K562 (cell line): ENCODE results near the gene RHD. TPM values are rescaled to one million over a fixed set of nuclear protein-coding genes. Genes with fewer than 3 reads are reported as not detected.

Experiments
- CBFB ChIP-seq: sonication (generic); formaldehyde crosslinking; IDR thresholded peaks from 2 replicates; pipeline ENCODE4 v1.4.0; 2020; ENCODE audit warnings: mild to moderate bottlenecking, missing genetic modification reagents
- ETS2 ChIP-seq: IDR thresholded peaks from 2 replicates; pipeline ENCODE4 v1.6.1; 2016; ENCODE audit warnings: borderline replicate concordance, missing genetic modification characterization, mild to moderate bottlenecking, moderate library complexity, missing compliant biosample characterization; ENCODE audit not compliant: poor library complexity, severe bottlenecking
- KAT7 ChIP-seq: sonication (generic); formaldehyde crosslinking; IDR thresholded peaks from 2 replicates; pipeline ENCODE4 v1.8.0; 2022; ENCODE audit warnings: missing genetic modification reagents, mild to moderate bottlenecking, borderline replicate concordance
- KLF13 ChIP-seq: fragments of 450-650 bp; IDR thresholded peaks from 2 replicates; pipeline ENCODE4 v1.6.1; 2016; ENCODE audit warnings: missing genetic modification characterization, low read depth, mild to moderate bottlenecking, missing compliant biosample characterization, moderate library complexity, borderline replicate concordance
- MAFK ChIP-seq: IDR thresholded peaks from 2 replicates; pipeline ENCODE4 v1.6.1; 2011; ENCODE audit warnings: low read length, improper control_type of control experiment
- NFYB ChIP-seq: IDR thresholded peaks from 2 replicates; pipeline ENCODE4 v1.6.1; 2011; ENCODE audit warnings: mild to moderate bottlenecking, moderate library complexity; ENCODE audit not compliant: insufficient read length; ENCODE audit errors: extremely low read depth
- NRF1 ChIP-seq, 2 experiments: fragments of 450-650 bp; IDR thresholded peaks in 1 of 2; conservative IDR thresholded peaks in 1 of 2; 2 replicates each; pipeline ENCODE4 v1.6.1; 2014; ENCODE audit warnings: mild to moderate bottlenecking in 2 of 2
- NUFIP1 ChIP-seq: fragments of 450-650 bp; IDR thresholded peaks from 2 replicates; pipeline ENCODE4 v1.6.1; 2018; ENCODE audit not compliant: partially characterized antibody
- PML ChIP-seq: IDR thresholded peaks from 2 replicates; pipeline ENCODE4 v1.6.1; 2012; ENCODE audit warnings: low read length, inconsistent platforms
- RB1 ChIP-seq: fragments of 450-650 bp; IDR thresholded peaks from 2 replicates; pipeline ENCODE4 v1.6.1; 2017; ENCODE audit warnings: low read depth, mild to moderate bottlenecking
- RBM15 ChIP-seq: fragments of 200-400 bp; formaldehyde crosslinking; IDR thresholded peaks from 2 replicates; pipeline ENCODE4 v1.6.1; 2018; ENCODE audit warnings: mild to moderate bottlenecking, low read length, moderate library complexity; ENCODE audit not compliant: insufficient read depth
- SPI1 ChIP-seq: IDR thresholded peaks from 2 replicates; pipeline ENCODE4 v1.6.1; 2011; ENCODE audit warnings: low read depth, low read length, control low read depth, borderline replicate concordance
- TAF9B ChIP-seq: fragments of 450-650 bp; IDR thresholded peaks from 2 replicates; pipeline ENCODE4 v1.6.1; 2018; ENCODE audit warnings: mild to moderate bottlenecking; ENCODE audit not compliant: partially characterized antibody
- ZKSCAN8 ChIP-seq: fragments of 200-800 bp; sonication (Bioruptor generic); IDR thresholded peaks from 2 replicates; pipeline ENCODE4 v1.6.1; 2016; ENCODE audit warnings: missing genetic modification characterization, missing compliant biosample characterization
- ZNF134 ChIP-seq: fragments of 250-450 bp; sonication (Bioruptor Pico); conservative IDR thresholded peaks from 2 replicates; pipeline ENCODE4 v1.4.0; 2020
- ZNF175 ChIP-seq: fragments of 200-800 bp; sonication (Bioruptor generic); IDR thresholded peaks from 2 replicates; pipeline ENCODE4 v1.6.1; 2016; ENCODE audit warnings: low read depth, mild to moderate bottlenecking, missing genetic modification characterization, missing compliant biosample characterization
- ZNF274 ChIP-seq: IDR thresholded peaks from 2 replicates; pipeline ENCODE4 v1.6.1; 2011; ENCODE audit warnings: low read depth, mild to moderate bottlenecking, low read length, moderate library complexity, borderline replicate concordance
- ZNF551 ChIP-seq: fragments of 250-450 bp; sonication (Bioruptor Pico); IDR thresholded peaks from 2 replicates; pipeline ENCODE4 v1.5.0; 2021; ENCODE audit warnings: mild to moderate bottlenecking, moderate library complexity
- ZNF695 ChIP-seq: fragments of 450-650 bp; formaldehyde crosslinking; IDR thresholded peaks from 2 replicates; pipeline ENCODE4 v1.4.0; 2020; ENCODE audit warnings: mild to moderate bottlenecking, moderate library complexity
- polyA plus RNA-seq, 8 experiments: library from polyadenylated mRNA; depleted of rRNA in 4 of 8; stranded (reverse) in 5 of 8; unstranded in 3 of 8; fragments of >200 nt; fragmentation: Nextera tagmentation in 2 of 8; fragmentation: Illumina TruSeq in 1 of 8; extraction: Ambion mirVana in 2 of 8; extraction: Trizol in 1 of 8; gene quantifications; 2 replicates each; pipeline versions ENCODE4 v1.2.1 to v1.2.3, GENCODE V29; 2011 to 2014; ENCODE audit warnings: inconsistent platforms in 1 of 8, missing spikeins in 1 of 8
- total RNA-seq, 7 experiments: library from RNA; depleted of rRNA in 6 of 7; stranded (reverse); fragments of >200 nt in 6 of 7; fragmentation: Illumina TruSeq in 2 of 7; extraction: Trizol in 2 of 7; gene quantifications; 2 replicates each; pipeline versions ENCODE4 v1.2.1 to v1.2.3, GENCODE V29; 2011 to 2021; ENCODE audit warnings: low replicate concordance in 1 of 7
- TF ChIP-seq, protein P1 (sequence below): fragments of 250-450 bp; sonication (Bioruptor Pico); IDR thresholded peaks from 2 replicates; pipeline ENCODE4 v1.4.0; 2020; ENCODE audit warnings: mild to moderate bottlenecking, moderate library complexity
- TF ChIP-seq, protein P2 (sequence below): fragments of 450-650 bp; IDR thresholded peaks from 2 replicates; pipeline ENCODE4 v1.6.1; 2018; ENCODE audit not compliant: partially characterized antibody

RHD gene
- total and polyA plus RNA-seq, 9 of the 15 experiments (the other 6 are each of a cell fraction or from before 2014, with no cell fraction given), result 8.8 to 32.4 (median 15.0) TPM

- TF ChIP-seq ETS2 (no peak), TAF9B (peak; percentile 37), PML (peak; percentile 59; the same call in 1 of the 2 replicates), CBFB (CRISPR knock-in tag) (no peak), KLF13 (tag) (no peak), ZNF695 (CRISPR knock-in tag) (no peak), ZNF175 (CRISPR knock-in tag) (no peak), NFYB (no peak), ZNF134 (no peak), NRF1 (conservative IDR thresholded peaks at IDR 0.05 in 1 of 2, IDR thresholded peaks at IDR 0.05 in 1 of 2) (peak; percentile 97), RB1 (peak; percentile 89), KAT7 (peak; percentile 49; the same call in 1 of the 2 replicates), MAFK (0 out of 2 replicates have a peak, but pooled peaks have one; percentile 1), SPI1 (0 out of 2 replicates have a peak, but pooled peaks have one; percentile 3), ZNF551 (0 out of 2 replicates have a peak, but pooled peaks have one; percentile 23), ZNF274 (no peak), ZKSCAN8 (CRISPR knock-in tag) (no peak), NUFIP1 (peak; percentile 15), RBM15 (no peak)
- TF ChIP-seq, protein P1, sequence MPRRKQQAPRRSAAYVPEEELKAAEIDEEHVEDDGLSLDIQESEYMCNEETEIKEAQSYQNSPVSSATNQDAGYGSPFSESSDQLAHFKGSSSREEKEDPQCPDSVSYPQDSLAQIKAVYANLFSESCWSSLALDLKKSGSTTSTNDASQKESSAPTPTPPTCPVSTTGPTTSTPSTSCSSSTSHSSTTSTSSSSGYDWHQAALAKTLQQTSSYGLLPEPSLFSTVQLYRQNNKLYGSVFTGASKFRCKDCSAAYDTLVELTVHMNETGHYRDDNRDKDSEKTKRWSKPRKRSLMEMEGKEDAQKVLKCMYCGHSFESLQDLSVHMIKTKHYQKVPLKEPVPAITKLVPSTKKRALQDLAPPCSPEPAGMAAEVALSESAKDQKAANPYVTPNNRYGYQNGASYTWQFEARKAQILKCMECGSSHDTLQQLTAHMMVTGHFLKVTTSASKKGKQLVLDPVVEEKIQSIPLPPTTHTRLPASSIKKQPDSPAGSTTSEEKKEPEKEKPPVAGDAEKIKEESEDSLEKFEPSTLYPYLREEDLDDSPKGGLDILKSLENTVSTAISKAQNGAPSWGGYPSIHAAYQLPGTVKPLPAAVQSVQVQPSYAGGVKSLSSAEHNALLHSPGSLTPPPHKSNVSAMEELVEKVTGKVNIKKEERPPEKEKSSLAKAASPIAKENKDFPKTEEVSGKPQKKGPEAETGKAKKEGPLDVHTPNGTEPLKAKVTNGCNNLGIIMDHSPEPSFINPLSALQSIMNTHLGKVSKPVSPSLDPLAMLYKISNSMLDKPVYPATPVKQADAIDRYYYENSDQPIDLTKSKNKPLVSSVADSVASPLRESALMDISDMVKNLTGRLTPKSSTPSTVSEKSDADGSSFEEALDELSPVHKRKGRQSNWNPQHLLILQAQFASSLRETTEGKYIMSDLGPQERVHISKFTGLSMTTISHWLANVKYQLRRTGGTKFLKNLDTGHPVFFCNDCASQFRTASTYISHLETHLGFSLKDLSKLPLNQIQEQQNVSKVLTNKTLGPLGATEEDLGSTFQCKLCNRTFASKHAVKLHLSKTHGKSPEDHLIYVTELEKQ (CRISPR knock-in tag), result no peak
- TF ChIP-seq, protein P2, sequence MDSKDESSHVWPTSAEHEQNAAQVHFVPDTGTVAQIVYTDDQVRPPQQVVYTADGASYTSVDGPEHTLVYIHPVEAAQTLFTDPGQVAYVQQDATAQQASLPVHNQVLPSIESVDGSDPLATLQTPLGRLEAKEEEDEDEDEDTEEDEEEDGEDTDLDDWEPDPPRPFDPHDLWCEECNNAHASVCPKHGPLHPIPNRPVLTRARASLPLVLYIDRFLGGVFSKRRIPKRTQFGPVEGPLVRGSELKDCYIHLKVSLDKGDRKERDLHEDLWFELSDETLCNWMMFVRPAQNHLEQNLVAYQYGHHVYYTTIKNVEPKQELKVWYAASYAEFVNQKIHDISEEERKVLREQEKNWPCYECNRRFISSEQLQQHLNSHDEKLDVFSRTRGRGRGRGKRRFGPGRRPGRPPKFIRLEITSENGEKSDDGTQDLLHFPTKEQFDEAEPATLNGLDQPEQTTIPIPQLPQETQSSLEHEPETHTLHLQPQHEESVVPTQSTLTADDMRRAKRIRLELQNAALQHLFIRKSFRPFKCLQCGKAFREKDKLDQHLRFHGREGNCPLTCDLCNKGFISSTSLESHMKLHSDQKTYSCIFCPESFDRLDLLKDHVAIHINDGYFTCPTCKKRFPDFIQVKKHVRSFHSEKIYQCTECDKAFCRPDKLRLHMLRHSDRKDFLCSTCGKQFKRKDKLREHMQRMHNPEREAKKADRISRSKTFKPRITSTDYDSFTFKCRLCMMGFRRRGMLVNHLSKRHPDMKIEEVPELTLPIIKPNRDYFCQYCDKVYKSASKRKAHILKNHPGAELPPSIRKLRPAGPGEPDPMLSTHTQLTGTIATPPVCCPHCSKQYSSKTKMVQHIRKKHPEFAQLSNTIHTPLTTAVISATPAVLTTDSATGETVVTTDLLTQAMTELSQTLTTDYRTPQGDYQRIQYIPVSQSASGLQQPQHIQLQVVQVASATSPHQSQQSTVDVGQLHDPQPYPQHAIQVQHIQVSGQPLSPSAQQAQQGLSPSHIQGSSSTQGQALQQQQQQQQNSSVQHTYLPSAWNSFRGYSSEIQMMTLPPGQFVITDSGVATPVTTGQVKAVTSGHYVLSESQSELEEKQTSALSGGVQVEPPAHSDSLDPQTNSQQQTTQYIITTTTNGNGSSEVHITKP, result no peak
Measured at GRCh38 chr1:25239681-25240541, 32.4 kb upstream of the RHD start (continued).
